Stimulated activated naive B cell treated with anti-CD40 and anti-IgM and Interleukin-4, amounts not matched to agents 10 μg/mL and 1 μg/mL and 100 μg/mL, for 72 hours (primary cell): ENCODE results near the gene VPS35L.

ENCODE experiments used
- ATAC-seq, 2 donors: fragments of 150-1000 bp; cut with Tn5 transposase; replicated peaks; 2 replicates each; pipeline ENCODE4 v1.10.0; 2021; ENCODE audit warnings: moderate library complexity in 1 of 2
- DNase-seq: peaks from one replicate; pipeline ENCODE4 v3.0.0; 2021
- H3K27ac Mint-ChIP-seq: one replicate; pipeline ENCODE4 v1.8.0; 2022; ENCODE audit warnings: mild to moderate bottlenecking, mixed read lengths
- H3K27me3 Mint-ChIP-seq, 2 donors: one replicate each; pipeline ENCODE4 v1.8.0; 2022; ENCODE audit warnings: mixed read lengths in 2 of 2
- H3K36me3 Mint-ChIP-seq, 2 donors: one replicate each; pipeline ENCODE4 v1.8.0; 2022; ENCODE audit warnings: mixed read lengths in 2 of 2, mild to moderate bottlenecking in 1 of 2
- H3K4me1 Mint-ChIP-seq, 2 donors: one replicate each; pipeline ENCODE4 v1.8.0; 2022; ENCODE audit warnings: mixed read lengths in 2 of 2, mild to moderate bottlenecking in 1 of 2
- H3K4me3 Mint-ChIP-seq, 2 donors: one replicate each; pipeline ENCODE4 v1.8.0; 2022; ENCODE audit warnings: mild to moderate bottlenecking in 2 of 2, mixed read lengths in 2 of 2, moderate library complexity in 1 of 2
- H3K9me3 Mint-ChIP-seq, 2 donors: one replicate each; pipeline ENCODE4 v1.8.0; 2022; ENCODE audit warnings: mixed read lengths in 2 of 2, mild to moderate bottlenecking in 1 of 2

VPS35L gene

DNA sequence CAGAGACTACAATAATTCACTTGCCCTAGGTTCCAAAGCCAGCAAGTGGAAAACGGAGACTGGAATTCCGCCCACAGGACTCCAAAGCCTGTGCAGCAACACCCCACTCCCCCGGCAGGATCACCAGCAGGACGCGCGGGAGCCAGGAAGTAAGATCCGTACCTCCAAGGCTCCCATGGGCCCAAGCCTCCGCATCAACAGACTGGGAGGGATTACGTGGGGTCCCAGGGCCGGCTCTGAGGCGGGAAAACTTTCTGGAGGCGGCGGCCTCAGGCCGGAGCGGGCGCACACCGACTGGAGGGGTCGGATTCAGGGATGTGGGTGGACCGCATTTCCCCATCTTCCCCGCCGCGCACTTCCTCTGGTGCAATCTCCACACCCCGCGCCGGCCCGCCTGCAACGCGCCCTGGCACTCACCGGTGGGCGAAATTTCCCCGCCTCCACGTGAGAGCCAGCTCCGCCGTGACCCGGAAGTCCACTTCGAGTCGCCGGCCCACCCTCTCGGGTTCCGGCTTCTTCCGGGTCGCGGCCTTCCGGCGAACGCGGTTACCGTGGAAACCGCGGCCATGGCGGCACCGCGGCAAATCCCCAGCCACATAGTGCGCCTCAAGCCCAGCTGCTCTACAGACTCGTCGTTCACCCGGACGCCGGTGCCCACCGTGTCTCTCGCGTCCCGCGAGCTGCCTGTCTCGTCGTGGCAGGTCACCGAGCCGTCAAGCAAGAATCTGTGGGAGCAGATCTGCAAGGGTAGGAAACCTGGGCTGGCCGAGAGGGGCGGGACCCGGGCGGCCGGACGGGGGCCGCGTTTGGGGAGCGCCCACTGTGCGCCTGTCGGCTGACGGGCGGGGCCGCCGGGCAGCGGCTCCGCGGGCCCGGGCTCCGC, 162.5 kb downstream of the VPS35L start, which contains the start of the genes IQCK and KNOP1:
Gene IQCK (plus strand): TSS at position 531 of the 883 bp plus-strand sequence. CDS start 36 bp downstream, at position 567.
Gene KNOP1 (minus strand): TSS at position 487 of the 883 bp plus-strand sequence. CDS start 3,192 bp downstream, outside the sequence.
- Mint-ChIP-seq H3K4me3 (peak within 1 kb of the TSS; percentile 90 to 97), H3K9me3 (no peaks in the 10 kb centered on the region), H3K4me1 (peaks cover 17 to 27% of the 10 kb centered on the region in 2 donors), H3K36me3 (peaks cover 12 to 27% of the 10 kb centered on the region in 2 donors), H3K27ac (peak within 1 kb of the TSS; percentile 94), H3K27me3 (no peaks in the 10 kb centered on the region)
- ATAC-seq (peak; percentile 95 to 96), DNase-seq (peak; percentile 89)

DNA sequence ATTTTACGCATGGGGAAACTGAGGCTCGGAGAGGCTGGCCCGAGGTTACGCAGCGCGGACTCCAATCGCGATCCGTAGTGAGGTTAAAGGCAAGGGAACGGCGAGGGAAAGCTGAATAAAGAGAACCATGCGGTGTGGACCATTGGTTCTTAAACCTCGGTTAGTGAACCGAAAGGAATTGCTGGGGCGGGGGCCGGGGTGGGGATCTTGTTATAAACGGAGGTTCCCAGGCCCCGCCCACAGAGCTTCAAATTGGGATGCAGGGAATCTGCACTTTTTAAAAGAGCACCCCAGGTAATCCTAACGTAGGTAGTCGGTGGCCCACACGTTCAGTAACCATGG, 163.1 kb downstream of the VPS35L start:
- ATAC-seq (peak; percentile 17 to 18), DNase-seq (no peak)
- H3K27me3 Mint-ChIP-seq, result no peaks in the 10 kb centered on the region
- peak overlapping the region; percentile 82 for H3K27ac Mint-ChIP-seq
- no peaks in the 10 kb centered on the region for H3K9me3 Mint-ChIP-seq
- H3K36me3 Mint-ChIP-seq, result peaks cover 12 to 21% of the 10 kb centered on the region in 2 donors
- peak overlapping the region; percentile 90 to 97 for H3K4me3 Mint-ChIP-seq
- peaks cover 17 to 27% of the 10 kb centered on the region in 2 donors for H3K4me1 Mint-ChIP-seq

DNA sequence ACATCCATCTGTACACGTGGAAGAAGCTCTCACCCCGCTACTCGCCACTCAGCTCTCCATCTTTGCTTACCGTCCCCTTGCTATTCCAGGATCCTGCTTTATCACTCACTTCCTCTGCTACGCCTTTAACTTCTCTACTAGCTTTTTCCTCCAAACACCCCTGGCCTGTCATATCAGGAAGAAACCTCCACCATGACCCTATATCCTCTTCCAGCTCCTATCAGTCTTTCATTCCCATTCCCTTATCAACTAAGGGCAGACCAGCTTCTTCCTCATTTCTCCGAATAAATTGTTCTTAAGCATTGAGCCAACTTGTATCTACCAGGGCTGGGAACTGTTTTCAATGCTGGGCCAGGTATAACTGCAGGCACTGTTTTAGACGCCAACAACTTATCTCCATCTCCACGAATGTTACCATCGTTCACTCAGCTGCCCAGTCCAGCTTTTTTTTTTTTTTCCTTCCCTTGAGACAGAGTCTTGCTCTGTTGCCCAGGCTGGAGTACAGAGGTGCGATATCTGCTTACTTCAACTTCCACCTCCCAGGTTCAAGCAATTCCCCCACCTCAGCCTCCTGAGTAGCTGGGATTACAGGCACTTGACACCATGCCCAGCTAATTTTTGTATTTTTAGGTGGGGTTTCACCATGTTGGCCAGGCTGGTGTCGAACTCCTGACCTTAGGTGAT, 166.9 kb downstream of the VPS35L start:
- Mint-ChIP-seq H3K9me3 (no peaks in the 10 kb centered on the region), H3K27ac (no peak overlapping the region), H3K4me1 (peaks cover 0 to under 1% of the 10 kb centered on the region in 2 donors), H3K4me3 (no peak overlapping the region), H3K36me3 (peaks cover 0 to 2% of the 10 kb centered on the region in 2 donors), H3K27me3 (no peaks in the 10 kb centered on the region)
- no peak for ATAC-seq
- no peak for DNase-seq

DNA sequence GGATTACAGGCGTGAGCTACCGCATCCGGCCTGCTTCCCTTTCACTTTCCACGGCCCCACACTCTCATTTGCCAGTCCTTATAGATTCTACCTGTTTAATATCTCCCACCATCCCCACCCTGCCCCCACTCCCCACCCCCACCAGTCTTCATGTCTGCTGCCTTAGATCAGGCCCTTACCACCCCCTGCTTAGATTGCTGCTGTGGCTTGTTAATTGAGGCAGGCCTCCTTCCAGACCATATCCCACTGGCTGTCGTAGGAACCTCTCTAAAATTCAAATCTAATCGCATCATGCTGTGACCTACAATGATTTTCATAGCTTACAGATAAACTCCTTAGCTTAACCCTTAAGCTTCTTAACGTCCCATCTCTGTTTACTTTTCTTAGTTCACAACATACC, 167.5 kb downstream of the VPS35L start:
- ATAC-seq (no peak), DNase-seq (no peak)
- Mint-ChIP-seq H3K27ac (no peak overlapping the region), H3K36me3 (peaks cover 0 to under 1% of the 10 kb centered on the region in 2 donors), H3K4me1 (no peaks in the 10 kb centered on the region), H3K9me3 (no peaks in the 10 kb centered on the region), H3K27me3 (no peaks in the 10 kb centered on the region), H3K4me3 (no peak overlapping the region)

DNA sequence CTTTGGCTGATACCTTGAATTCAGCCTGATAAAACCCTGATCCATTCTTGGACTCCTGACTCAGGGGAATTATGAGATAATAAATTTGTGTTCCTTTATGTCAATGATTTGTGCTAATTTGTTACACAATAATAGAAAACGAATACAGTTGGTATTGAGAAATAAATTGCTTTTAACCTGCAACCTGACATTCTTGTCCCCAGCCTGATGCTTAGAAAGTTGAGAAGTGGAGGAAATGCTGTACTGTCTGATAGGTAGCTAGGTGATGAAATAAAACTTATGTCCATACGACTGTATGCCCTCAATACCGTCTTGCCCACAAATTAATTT, 173.1 kb downstream of the VPS35L start:
- ATAC-seq (no peak), DNase-seq (no peak)
- no peak overlapping the region for H3K4me3 Mint-ChIP-seq
- H3K27ac Mint-ChIP-seq, result no peak overlapping the region
- no peaks in the 10 kb centered on the region for H3K4me1 Mint-ChIP-seq
- H3K9me3 Mint-ChIP-seq, result no peaks in the 10 kb centered on the region
- H3K36me3 Mint-ChIP-seq, result no peaks in the 10 kb centered on the region
- H3K27me3 Mint-ChIP-seq, result no peaks in the 10 kb centered on the region

DNA sequence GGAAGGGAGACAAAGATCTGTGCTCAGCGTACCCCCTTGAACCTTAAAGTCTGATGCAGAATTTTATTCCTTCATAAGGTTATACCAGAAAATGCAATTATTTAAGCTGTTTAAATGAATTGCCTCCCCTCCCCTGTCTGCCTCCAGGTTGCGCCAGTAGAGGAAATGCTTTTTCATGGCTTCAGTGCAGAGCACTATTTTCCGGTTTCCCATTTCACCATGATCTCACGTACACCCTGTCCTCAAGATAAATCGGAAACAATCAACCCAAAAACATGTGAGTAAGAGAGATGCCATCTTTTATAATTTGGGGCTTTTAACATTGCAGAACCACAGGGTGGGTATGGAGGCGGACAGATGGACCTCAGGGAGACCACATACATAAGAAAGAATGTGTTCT, 178.0 kb downstream of the VPS35L start:
- DNase-seq (no peak), ATAC-seq (no peak)
- Mint-ChIP-seq H3K27ac (no peak overlapping the region), H3K27me3 (no peaks in the 10 kb centered on the region), H3K36me3 (peaks cover 1 to 11% of the 10 kb centered on the region in 2 donors), H3K4me1 (peaks cover 3 to 7% of the 10 kb centered on the region in 2 donors), H3K4me3 (no peak overlapping the region), H3K9me3 (no peaks in the 10 kb centered on the region)

DNA sequence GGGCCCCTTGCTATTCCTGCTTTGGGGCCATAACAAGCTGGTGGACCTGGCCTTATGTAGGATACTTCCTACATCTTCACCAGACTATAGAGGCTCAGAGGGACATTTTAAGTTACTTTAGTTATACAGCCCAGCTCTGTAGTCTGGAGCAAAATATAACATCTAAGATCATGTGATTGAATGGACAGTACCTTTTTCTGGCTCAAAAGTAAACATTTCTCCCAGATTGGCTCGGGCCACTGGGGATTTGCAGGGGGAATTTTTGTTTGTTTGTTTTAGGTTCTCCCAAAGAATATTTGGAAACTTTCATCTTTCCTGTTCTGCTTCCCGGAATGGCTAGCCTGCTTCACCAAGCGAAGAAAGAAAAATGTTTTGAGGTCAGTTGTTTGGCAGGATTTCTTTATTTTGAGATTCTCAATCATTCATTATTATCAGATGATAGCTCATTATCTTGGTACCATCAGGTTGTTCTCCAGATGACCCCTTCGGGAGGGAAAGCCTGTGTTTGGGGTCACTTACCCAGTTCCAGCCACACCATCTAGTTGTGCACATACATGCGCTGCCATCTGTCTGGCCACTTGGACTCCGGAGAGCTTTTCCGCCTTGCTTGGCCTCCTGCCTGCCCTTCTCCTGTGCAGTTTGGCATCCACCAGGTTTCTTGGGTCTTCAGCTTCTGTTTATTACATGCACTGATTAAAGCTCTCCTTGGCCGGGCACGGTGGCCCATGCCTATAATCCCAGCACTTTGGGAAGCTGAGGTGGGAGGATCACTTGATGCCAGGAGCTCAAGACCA, 179.8 kb downstream of the VPS35L start:
- DNase-seq (no peak), ATAC-seq (no peak)
- Mint-ChIP-seq H3K4me1 (peaks cover 3 to 7% of the 10 kb centered on the region in 2 donors), H3K9me3 (no peaks in the 10 kb centered on the region), H3K36me3 (peaks cover 5 to 15% of the 10 kb centered on the region in 2 donors), H3K4me3 (no peak overlapping the region), H3K27me3 (no peaks in the 10 kb centered on the region), H3K27ac (no peak overlapping the region)

DNA sequence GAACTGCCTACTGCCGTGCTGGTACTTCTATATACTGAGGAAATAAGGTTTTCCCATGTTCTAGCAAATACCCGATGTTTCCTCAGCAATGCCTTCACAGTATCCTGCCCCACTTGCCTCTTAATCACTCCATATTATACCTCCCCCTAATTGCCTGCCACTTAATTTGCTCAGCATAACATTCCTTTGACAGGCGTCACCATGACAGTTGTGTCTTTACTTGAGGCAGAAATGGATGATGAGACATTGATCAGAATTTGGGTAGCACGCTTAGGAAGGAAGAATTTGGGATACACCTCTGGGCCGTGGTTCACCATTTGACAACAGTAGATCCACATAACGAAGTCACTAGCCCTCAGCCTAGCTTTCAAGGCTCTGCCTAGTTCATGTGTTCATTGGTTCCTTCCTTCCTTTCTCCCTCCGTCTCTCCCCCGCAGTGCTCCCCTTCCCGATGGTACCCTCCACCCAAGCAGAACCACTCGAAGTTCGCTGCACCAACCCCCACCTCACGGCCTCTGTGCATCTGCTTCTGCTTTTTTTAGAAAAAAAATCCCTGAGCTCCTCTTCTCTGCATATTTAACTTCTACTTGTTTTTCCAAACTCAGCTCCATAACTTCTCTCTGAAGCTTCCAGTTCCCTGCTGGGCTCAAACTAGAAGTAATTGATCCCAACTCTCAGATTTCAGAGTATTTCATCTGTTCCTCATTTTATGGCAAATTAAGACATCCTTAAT, 182.0 kb downstream of the VPS35L start:
- no peak for DNase-seq
- Mint-ChIP-seq H3K27ac (no peak overlapping the region), H3K4me3 (no peak overlapping the region), H3K9me3 (no peaks in the 10 kb centered on the region), H3K36me3 (peaks cover 5 to 16% of the 10 kb centered on the region in 2 donors), H3K27me3 (no peaks in the 10 kb centered on the region), H3K4me1 (peaks cover 3 to 7% of the 10 kb centered on the region in 2 donors)
- ATAC-seq, result peak in 1 of 2 donors; percentile 38

DNA sequence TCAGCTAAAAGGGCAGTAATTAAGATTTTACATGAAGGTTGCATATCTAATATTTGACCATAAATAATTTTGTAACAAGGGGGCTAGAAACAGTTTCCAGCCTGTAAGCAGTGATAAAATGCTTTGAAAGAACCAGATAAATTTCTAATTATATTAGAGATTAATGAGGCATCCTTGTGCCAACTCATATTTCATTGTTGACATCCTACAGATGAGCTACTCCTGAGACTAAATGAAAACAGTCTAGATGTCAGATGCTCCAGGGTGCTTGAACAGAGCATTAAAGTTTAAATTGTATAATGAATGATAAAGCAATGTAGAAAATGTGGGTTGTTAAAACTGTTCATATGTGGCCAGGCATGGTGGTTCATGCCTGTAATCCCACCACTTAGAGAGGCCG, 185.9 kb downstream of the VPS35L start:
- H3K27ac Mint-ChIP-seq, result no peak overlapping the region
- H3K9me3 Mint-ChIP-seq, result no peaks in the 10 kb centered on the region
- H3K27me3 Mint-ChIP-seq, result no peaks in the 10 kb centered on the region
- peaks cover 3 to 7% of the 10 kb centered on the region in 2 donors for H3K4me1 Mint-ChIP-seq
- H3K4me3 Mint-ChIP-seq, result no peak overlapping the region
- DNase-seq, result no peak
- peaks cover 4 to 11% of the 10 kb centered on the region in 2 donors for H3K36me3 Mint-ChIP-seq
- no peak for ATAC-seq

DNA sequence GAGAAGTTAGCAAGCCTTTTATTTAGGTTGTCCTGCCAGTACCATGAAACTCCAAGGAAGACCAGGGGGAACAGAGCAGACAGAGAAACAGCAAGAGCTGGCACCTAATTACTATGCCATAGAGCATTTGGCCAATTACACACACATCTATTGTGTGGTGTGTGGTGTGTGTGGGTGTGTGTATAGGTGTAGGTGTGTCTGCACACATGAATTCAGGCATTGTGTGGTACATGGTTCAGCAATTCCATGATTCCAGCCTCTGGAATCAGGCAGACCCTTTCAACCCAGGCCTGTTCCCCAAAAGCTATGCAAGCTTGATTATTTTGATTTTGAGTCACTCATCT, 188.3 kb downstream of the VPS35L start:
- Mint-ChIP-seq H3K27me3 (no peaks in the 10 kb centered on the region), H3K4me3 (no peak overlapping the region), H3K9me3 (no peaks in the 10 kb centered on the region), H3K36me3 (peaks cover 4 to 5% of the 10 kb centered on the region in 2 donors), H3K27ac (no peak overlapping the region), H3K4me1 (no peaks in the 10 kb centered on the region)
- ATAC-seq (no peak), DNase-seq (no peak)

DNA sequence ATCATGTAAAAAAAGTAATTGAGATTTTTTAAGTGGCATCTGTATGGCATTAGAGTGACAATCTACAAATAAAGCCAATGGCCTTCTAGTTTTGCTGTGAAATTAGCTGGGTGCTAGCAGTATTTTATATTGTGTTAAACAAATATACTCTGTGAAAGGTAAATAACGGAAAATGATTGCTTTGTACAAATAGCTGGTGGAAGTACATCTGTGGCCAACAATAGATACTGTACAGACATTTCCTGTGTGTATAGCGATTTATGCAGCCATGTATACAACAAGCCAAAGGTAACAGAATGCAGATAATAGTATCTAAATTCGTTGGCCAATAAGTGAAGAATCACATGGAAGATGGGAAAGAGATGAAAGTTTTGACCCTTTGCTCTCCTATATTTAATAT, 189.2 kb downstream of the VPS35L start:
- ATAC-seq (no peak), DNase-seq (no peak)
- Mint-ChIP-seq H3K36me3 (peaks cover 1 to 5% of the 10 kb centered on the region in 2 donors), H3K9me3 (no peaks in the 10 kb centered on the region), H3K4me3 (no peak overlapping the region), H3K27ac (no peak overlapping the region), H3K4me1 (no peaks in the 10 kb centered on the region), H3K27me3 (no peaks in the 10 kb centered on the region)

DNA sequence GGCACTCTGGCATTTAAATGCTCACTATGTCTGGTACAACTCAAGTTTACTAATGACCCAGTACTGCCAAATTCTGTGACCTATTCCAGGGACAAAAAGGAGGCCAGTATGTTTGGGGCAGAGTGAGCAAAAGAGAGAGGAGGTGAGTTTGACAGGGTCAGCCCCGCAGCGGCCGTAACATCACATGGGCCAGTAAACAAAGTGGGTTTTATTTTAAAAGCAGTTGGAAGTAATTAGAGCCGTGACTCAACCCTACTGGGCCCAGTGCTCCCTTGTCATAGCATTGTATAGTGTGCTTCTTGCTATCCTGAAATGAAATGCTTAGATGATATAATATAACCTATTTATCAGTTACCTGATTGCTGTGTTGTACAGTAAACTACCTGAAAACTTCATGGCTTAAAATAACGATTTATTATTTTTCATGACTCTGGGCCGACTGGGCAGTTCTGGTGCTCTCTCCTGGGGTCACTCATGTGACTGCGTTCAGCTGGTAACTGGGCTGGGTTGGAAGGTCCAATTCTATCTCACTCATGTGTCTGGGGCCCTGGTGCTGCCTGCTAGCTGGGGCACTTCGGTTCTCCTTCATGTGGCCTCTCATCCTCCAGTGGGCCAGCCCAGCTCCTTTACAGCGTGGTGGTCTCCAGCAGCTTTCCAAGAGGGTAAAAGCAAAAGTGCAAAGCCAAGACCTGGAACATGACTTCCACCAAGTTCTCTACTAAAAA, 189.9 kb downstream of the VPS35L start:
- Mint-ChIP-seq H3K27me3 (no peaks in the 10 kb centered on the region), H3K4me1 (no peaks in the 10 kb centered on the region), H3K36me3 (no peaks in the 10 kb centered on the region), H3K9me3 (no peaks in the 10 kb centered on the region), H3K27ac (no peak overlapping the region), H3K4me3 (no peak overlapping the region)
- DNase-seq (no peak), ATAC-seq (no peak)

DNA sequence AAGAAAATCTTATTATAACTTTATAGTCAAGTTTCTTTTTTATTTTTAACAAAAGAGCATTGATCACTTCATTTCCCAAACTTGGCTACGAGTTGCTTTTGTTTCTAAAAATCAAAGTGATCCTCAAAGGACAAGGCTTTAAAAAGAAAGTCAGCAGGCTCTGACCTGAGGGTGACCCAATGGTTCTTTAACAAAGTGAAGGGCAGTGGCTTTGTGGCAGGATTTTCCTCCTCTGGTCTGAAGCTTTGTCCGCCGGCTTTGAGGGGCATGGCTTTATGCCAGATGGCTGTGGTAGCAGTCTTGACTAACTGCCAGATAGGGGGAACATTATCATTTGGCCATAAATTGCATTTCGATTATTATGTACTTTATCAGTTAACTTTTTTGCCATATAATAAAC, 191.1 kb downstream of the VPS35L start:
- H3K27ac Mint-ChIP-seq, result no peak overlapping the region
- ATAC-seq (no peak), DNase-seq (no peak)
- H3K27me3 Mint-ChIP-seq, result no peaks in the 10 kb centered on the region
- H3K36me3 Mint-ChIP-seq, result no peaks in the 10 kb centered on the region
- no peaks in the 10 kb centered on the region for H3K4me1 Mint-ChIP-seq
- H3K4me3 Mint-ChIP-seq, result no peak overlapping the region
- H3K9me3 Mint-ChIP-seq, result no peaks in the 10 kb centered on the region
